Stimulated activated CD4-positive, alpha-beta T cell treated with anti-CD3 and anti-CD28 coated beads, Interleukin-15, amount 100 ng/mL, for 24 hours (primary cell): ENCODE data around the gene PTDSS2.
"Not testable (repeated sequence)": the region's sequence is repeated elsewhere in the genome, so short reads cannot be mapped to it uniquely, and the experiment has no call there.

Experiments
- DNase-seq: peaks from one replicate; pipeline ENCODE4 v3.0.0-alpha.2; 2020

Gene PTDSS2

DNA sequence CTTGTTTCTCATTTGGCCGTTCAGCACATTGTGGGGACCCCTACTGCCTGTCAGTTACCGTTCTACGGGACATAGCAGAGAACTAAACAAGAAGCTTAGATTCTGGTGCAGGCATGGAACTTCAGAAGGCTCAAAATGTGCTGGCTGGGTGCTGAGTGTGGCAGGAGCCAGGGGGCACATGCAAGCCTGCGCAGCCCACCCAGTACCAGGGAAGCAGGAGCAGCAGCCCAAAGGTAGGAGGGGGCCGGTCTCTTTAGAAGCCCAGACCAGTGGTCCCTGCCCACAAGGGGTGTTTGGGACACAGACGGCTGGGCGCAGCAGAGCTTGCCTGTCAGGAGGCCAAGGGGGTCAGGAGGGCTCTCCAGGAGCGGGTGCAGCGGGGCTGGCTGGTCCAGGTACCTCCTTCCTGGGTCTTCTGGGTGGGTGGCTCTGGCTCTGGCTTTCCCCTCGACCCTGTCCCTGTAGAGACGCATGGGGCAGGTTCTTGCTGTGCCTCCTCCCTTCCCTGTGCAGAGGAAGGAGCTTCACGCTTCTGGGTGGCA, 2.2 kb downstream of the PTDSS2 start:
- DNase-seq, result no peak

GRCh38 chr11:452916-453527, 2.9 kb downstream of the PTDSS2 start:
- no peak for DNase-seq

DNA sequence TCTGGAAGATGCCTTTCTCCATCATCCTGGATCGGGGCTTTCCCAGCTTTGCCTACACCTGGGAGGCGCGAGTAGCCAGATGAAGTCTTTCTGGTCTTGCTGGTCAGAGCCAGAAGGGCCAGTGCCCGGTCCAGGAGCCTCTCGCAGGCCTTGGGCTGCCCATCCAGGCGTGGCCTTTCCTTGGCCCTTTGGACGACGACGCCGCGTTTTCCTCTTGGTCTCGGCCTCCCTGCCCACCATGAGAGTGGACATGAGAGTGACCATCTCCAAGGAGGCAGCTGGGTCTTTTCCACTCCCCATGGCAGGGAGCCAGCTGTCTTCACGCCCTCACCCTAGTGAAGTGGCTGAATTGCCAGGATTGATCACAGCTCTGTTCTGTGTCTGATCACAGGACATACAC, 3.5 kb downstream of the PTDSS2 start:
- no peak for DNase-seq

GRCh38 chr11:454043-454442, 4.0 kb downstream of the PTDSS2 start:
- DNase-seq, result no peak

- no peak for DNase-seq
Measured at GRCh38 chr11:454801-455565, 4.9 kb downstream of the PTDSS2 start.

DNA sequence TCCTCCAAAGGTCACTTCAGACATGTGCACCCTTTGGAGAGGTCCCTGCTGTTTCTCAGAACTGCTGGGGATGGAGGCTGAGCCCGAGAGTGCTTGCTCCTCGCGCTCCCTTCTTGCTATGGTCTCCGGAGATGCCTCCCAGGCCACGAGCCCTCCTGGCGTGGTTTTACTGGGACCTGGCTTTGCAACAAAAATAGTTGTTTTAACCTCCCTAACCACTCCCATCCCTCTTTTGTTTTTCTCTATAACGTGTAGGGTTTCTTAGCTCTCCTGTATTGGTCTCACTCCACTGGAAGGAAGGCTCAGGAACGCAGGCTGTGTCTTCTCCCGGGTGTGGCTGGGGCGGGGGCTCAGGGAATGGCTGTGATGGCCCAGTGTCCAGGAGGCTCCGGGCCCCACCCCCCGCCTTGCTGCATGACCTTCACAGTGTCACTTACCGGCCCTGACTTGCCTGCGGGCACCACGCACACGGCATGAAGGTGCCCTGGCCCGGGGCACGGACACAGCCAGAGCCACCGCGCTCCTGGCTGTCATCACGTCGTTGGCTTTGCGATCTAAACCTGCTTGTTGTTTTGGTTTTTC, 5.6 kb downstream of the PTDSS2 start:
- DNase-seq, result no peak

- peak; percentile 62 for DNase-seq
Measured at GRCh38 chr11:456533-456932, 6.5 kb downstream of the PTDSS2 start.

DNA sequence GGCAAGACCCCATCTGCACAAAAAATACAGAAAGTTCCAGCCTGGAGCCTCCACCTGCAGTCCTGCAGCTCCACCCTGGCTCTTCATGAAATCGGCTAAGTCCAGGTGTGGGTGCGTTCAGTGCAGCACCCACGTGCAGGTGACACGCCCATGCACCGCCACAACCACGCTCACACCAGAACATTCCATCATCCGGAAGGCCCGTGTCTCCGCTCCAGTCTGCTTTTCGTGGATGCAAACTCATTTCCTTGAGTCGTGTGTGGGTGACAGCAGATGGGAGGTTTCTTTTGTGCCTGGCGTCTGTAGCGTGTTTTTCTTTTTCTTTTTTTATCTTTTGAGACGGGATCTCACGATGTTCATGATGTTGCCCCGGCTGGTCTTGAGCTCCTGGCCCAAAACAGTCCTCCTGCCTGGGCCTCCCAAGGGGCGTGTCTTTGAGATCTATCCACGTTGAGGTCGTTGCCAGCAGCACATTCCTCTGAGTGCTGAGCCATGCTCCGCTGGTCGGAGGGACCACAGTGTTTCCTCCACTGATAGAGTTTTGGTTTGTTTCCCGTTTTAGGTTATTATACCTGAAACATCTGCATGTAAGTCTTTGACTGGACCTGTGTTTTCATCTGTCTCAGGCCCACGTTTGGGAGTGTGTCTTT, 7.2 kb downstream of the PTDSS2 start:
- DNase-seq, result no peak

DNA sequence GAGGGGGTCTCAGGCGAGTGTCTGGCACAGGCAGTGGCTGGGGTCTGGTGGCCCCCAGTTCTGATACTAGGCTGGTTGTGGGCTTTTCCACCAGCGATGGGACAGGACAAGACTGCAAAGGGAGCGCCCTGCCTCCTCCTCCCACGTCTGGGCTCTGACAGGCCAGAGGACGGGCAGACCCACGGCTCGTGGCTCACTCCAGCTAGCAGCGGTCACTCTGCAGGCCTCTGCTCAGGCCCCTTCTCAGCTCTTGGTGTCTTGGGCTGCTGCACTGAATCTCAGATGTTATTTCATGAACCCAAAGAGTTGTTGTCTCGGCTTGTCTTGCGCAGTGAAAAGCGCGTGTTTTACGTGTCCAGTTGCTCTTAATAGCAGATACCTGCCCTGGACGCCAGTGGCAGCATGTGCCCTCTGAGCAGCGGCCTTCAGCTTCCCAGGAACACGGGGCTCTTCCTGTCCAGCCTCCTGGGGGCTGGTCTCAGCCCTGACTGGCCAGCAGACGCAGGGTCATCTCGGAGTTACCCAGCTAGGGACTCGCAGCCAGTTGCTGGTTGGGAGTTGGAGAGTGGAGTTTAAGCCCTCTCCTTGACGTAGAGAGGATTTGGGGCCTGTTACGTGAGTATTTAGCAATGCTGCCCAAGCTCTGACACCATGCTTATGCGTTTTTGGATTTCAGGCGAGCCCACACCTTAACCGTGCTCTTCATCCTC, 9.6 kb downstream of the PTDSS2 start:
- DNase-seq, result no peak

DNA sequence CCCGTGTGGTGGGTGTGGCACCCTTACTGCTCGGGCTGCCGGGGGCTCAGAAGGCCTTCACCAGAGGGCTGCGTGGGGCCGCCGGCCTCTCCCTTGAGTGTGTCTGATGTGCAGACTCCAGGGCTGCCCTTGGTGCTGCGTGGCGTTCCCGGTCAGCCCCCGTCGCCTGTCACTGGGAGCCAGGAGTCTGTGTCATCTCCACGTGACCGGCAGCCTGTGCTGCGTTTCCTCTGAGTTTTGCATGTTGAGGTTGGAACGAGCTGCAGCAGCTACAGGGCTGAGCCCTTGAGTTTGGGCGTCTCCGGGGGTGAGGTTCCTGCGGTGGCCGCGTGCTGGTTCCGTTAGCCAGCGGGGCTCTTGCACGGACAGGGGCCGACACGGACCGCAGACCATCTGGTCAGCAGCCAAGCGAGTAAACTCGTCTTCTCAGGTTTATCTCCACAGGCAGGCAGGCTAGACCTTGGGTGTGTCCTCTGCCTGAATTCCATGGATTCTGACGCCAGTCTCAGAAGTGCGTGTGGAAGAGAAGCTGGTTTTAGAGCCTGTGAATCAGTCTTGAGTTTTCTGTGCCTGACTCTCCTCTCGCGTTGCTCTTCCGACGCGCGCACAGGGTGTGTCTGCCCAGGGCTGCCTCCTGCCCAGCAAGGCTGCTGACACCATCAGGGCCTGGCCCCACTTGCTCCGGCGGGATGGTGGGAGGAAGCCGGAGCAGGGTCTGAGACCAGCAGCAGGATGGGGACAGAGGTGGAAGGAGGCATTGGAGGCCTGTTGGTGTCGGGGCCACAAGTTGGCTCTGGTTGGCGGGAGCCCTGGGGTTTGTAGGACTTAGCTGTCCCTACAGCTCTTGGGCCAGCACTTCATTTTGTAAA, 10.5 kb downstream of the PTDSS2 start:
- no peak for DNase-seq

GRCh38 chr11:461626-462025, 11.5 kb downstream of the PTDSS2 start:
- DNase-seq, result no peak

- DNase-seq, result no peak
Measured at GRCh38 chr11:462107-462890, 12.2 kb downstream of the PTDSS2 start.

DNA sequence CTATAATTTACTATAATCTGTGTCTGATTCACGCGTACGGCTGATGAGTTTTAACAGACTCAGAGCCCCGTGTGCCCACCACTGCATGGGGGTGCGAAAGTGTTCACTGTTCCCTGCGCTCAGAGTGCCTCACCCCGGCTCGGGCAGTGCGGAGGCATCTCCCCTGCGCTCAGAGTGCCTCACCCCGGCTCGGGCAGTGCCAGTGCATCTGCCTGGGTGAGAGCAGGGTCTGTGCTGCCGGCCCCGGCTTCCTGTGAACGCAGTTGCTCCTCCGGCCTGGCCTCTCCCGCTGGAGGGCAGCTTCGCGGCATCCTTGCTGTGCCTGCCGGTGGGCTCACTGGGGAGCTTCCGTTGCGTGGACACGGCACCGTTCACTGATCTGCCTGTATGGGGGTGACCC, 14.2 kb downstream of the PTDSS2 start:
- no peak for DNase-seq

GRCh38 chr11:465896-466530, 15.9 kb downstream of the PTDSS2 start:
- DNase-seq, result no peak

DNA sequence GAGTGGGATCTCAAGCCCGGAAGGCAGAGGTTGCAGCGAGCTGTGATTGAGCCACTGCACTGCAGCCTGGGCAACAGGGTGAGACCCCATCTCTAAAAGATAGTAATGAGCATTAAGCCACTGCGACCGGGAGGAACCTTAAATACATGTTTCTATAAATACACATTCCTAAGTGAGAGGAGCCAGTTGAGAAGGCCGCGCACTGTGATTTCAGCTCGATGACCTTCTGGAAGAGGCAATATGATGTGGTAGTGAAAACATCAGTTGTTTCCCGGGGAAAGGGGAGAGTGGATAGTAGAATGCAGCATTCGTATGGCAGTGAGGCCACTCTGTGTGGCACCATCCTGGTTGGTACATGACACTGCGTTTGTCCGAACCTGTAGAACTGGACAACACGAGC, 18.0 kb downstream of the PTDSS2 start:
- no peak for DNase-seq

DNA sequence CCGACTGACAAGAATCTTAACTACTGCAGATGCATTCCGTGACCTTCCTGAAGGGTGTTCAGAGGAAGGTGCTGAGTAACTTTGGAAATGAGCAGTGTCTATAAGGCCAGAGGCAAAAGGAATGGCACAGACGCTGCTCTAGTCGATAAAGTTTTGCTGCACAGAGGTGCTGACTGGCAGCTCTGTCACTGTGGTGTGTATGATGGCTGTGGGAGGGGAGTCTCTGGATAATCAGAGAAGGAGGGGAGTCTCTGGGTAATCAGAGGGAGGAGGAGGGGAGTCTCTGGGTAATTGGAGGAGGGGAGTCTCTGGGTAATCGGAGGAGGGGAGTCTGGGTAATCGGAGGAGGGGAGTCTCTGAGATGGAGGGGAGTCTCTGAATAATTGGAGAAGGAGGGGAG, 18.4 kb downstream of the PTDSS2 start:
- no peak for DNase-seq

- DNase-seq, result not testable (repeated sequence)
Measured at GRCh38 chr11:469026-469683, 19.1 kb downstream of the PTDSS2 start.

DNA sequence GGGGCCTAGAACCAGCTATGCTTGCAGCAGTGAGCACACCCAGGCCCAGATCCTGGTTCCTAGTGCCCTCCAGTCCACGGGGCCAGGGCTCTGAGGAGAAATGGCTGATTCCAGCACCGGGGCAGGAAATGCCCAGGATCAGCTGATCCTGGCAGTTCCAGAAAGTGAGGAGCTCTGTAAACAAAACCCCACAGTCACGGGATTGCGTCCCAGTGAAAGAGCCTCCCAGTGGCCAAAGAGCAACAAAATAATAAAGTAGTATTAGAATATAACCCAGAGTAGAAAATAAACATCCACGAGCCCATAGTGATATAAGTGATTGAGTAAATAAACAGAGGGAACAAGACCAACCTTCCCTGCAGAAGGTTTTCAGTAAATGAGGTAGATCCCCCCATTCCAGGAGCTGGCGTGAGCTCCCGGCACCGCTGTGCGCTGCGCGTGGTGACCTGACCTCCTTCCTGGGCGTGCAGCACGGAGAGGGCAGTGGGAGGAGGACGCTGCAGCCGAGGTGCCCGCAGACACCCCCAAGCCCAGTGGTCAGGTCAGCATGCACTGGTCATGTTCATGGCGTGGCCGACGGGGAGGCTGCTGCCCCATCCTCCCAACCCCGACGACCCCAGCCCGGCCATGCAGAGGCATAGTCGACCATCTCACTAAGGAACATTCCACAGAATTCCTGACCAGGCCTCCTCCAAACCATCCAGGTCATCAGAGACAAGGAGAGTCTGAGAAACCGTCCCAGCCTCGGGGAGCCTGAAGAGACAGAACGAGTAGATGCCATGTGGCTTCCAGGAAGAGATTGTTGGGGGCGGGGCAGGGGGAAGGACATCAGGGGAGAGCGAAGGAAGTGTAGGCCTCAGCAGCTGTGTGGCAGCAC, 19.8 kb downstream of the PTDSS2 start:
- DNase-seq, result no peak
